SK-N-SH (cell line): ENCODE data around the gene TTC16. TPM values are rescaled to one million over a fixed set of nuclear protein-coding genes. Genes with fewer than 3 reads are reported as not detected.

Source experiments
- CTCF ChIA-PET: fragments of 300-600, 350-600 bp; formaldehyde crosslinking; extraction: SDS; loops from one replicate; lab custom pipeline; 2021; lab: Yijun Ruan, JAX
- POLR2A ChIA-PET: fragments of 350-600 bp; sonication (Branson Sonifier 250); formaldehyde crosslinking; extraction: SDS; loops from one replicate; lab custom pipeline; 2020; ENCODE audit warnings: antibody characterized with exemption, inconsistent platforms; lab: Yijun Ruan, JAX
- DNase-seq: peaks from one replicate; pipeline ENCODE4 v3.0.0; 2012
- H2AFZ ChIP-seq: fragments of 200-600 bp; sonication (generic); 2 replicates; pipeline ENCODE4 v1.8.1; 2016; ENCODE audit warnings: antibody characterized with exemption, mild to moderate bottlenecking, low read depth
- H3F3A ChIP-seq: fragments of 200-600 bp; sonication (generic); replicated peaks from 2 replicates; pipeline ENCODE3; 2016; ENCODE audit warnings: antibody characterized with exemption, mild to moderate bottlenecking; ENCODE audit not compliant: insufficient read depth
- H3K27ac ChIP-seq, 2 experiments: fragments of 200-500 bp in 1 of 2; fragments of 200-600 bp in 1 of 2; sonication (Bioruptor generic) in 1 of 2; sonication (generic), shearing (Covaris generic) in 1 of 2; 2 replicates each; pipeline versions ENCODE4 v1.5.1 to v1.6.1; 2014 to 2016; ENCODE audit warnings: low read depth in 2 of 2, inconsistent platforms in 1 of 2, low read length in 1 of 2, mild to moderate bottlenecking in 1 of 2, mixed read lengths in 1 of 2
- H3K27me3 ChIP-seq: fragments of 200-600 bp; sonication (generic), shearing (Covaris generic); 2 replicates; pipeline ENCODE4 v1.6.1; 2016; ENCODE audit warnings: mixed run types; ENCODE audit not compliant: insufficient read depth
- H3K36me3 ChIP-seq, 2 experiments: fragments of 200-500 bp in 1 of 2; fragments of 200-600 bp in 1 of 2; sonication (Bioruptor generic) in 1 of 2; sonication (generic) in 1 of 2; replicated peaks in 1 of 2; 2 replicates each; pipeline versions ENCODE3 to v1.5.1; 2014 to 2016; ENCODE audit warnings: low read length in 1 of 2, mild to moderate bottlenecking in 1 of 2; ENCODE audit not compliant: insufficient read depth in 2 of 2, control insufficient read depth in 1 of 2
- H3K4me1 ChIP-seq, 2 experiments: fragments of 200-500 bp in 1 of 2; fragments of 200-600 bp in 1 of 2; sonication (Bioruptor generic) in 1 of 2; sonication (generic), shearing (Covaris generic) in 1 of 2; 2 replicates each; pipeline versions ENCODE4 v1.5.1 to v1.6.1; 2014 to 2016; ENCODE audit warnings: low read depth in 1 of 2, low read length in 1 of 2, mixed run types in 1 of 2; ENCODE audit not compliant: insufficient read depth in 2 of 2, control insufficient read depth in 1 of 2
- H3K4me2 ChIP-seq: fragments of 200-600 bp; sonication (generic), shearing (Covaris generic); 2 replicates; pipeline ENCODE4 v1.6.1; 2017; ENCODE audit warnings: mixed run types
- H3K4me3 ChIP-seq, 2 experiments: fragments of 200-500 bp in 1 of 2; fragments of 200-600 bp in 1 of 2; sonication (Bioruptor generic) in 1 of 2; sonication (generic), shearing (Covaris generic) in 1 of 2; 2 replicates each; pipeline versions ENCODE4 v1.5.1 to v1.8.1; 2014 to 2016; ENCODE audit warnings: low read depth in 2 of 2, inconsistent platforms in 1 of 2, low read length in 1 of 2, mild to moderate bottlenecking in 1 of 2, mixed read lengths in 1 of 2, moderate library complexity in 1 of 2
- H3K79me2 ChIP-seq: fragments of 200-600 bp; sonication (generic); 2 replicates; pipeline ENCODE4 v1.8.1; 2017; ENCODE audit warnings: mild to moderate bottlenecking; ENCODE audit not compliant: insufficient read depth
- H3K9ac ChIP-seq: fragments of 200-600 bp; sonication (generic); 2 replicates; pipeline ENCODE4 v1.6.1; 2017; ENCODE audit warnings: mixed run types
- H3K9me2 ChIP-seq: fragments of 200-600 bp; sonication (generic); 2 replicates; pipeline ENCODE4 v1.6.1; 2017; ENCODE audit warnings: mixed run types
- H3K9me3 ChIP-seq: fragments of 200-600 bp; sonication (generic); 2 replicates; pipeline ENCODE4 v1.6.1; 2017; ENCODE audit warnings: mixed run types, mild to moderate bottlenecking, moderate library complexity
- H4K20me1 ChIP-seq: fragments of 200-600 bp; sonication (generic); 2 replicates; pipeline ENCODE4 v1.6.1; 2017; ENCODE audit warnings: mild to moderate bottlenecking, mixed run types; ENCODE audit not compliant: insufficient read depth
- CHD2 ChIP-seq: fragments of 150-350 bp; IDR thresholded peaks from 2 replicates; pipeline ENCODE4 v1.6.1; 2018; ENCODE audit warnings: low read length; ENCODE audit not compliant: partially characterized antibody
- ELF1 ChIP-seq: IDR thresholded peaks from 2 replicates; pipeline ENCODE4 v1.4.0; 2012
- GABPA ChIP-seq: IDR thresholded peaks from 2 replicates; pipeline ENCODE4 v1.4.0; 2012; ENCODE audit warnings: low read depth, mild to moderate bottlenecking
- GATA2 ChIP-seq: sonication (generic); formaldehyde crosslinking; IDR thresholded peaks from 2 replicates; pipeline ENCODE4 v1.5.0; 2020; ENCODE audit warnings: mild to moderate bottlenecking, missing genetic modification reagents
- MXI1 ChIP-seq: IDR thresholded peaks from 2 replicates; pipeline ENCODE4 v1.6.1; 2012; ENCODE audit warnings: mild to moderate bottlenecking, low read depth, low read length, improper control_type of control experiment
- NFIC ChIP-seq: IDR thresholded peaks from 2 replicates; pipeline ENCODE4 v1.4.0; 2012; ENCODE audit warnings: borderline replicate concordance
- POLR2AphosphoS5 ChIP-seq: IDR thresholded peaks from 2 replicates; pipeline ENCODE4 v1.6.1; 2012; ENCODE audit warnings: low read depth, low read length
- RAD21 ChIP-seq: IDR thresholded peaks from 2 replicates; pipeline ENCODE4 v1.6.1; 2012; ENCODE audit warnings: mild to moderate bottlenecking, low read length
- RFX5 ChIP-seq: IDR thresholded peaks from 2 replicates; pipeline ENCODE4 v1.6.1; 2012; ENCODE audit warnings: mild to moderate bottlenecking, improper control_type of control experiment, low read length
- RXRA ChIP-seq: IDR thresholded peaks from 2 replicates; pipeline ENCODE4 v1.4.0; 2012; ENCODE audit warnings: low read depth, mild to moderate bottlenecking, borderline replicate concordance
- SIN3A ChIP-seq: IDR thresholded peaks from 2 replicates; pipeline ENCODE4 v1.6.1; 2012; ENCODE audit warnings: low read depth, mild to moderate bottlenecking, low read length, moderate library complexity, borderline replicate concordance
- TCF12 ChIP-seq: IDR thresholded peaks from 2 replicates; pipeline ENCODE4 v1.4.0; 2012
- TEAD4 ChIP-seq: IDR thresholded peaks from 2 replicates; pipeline ENCODE4 v1.4.0; 2012; ENCODE audit warnings: mild to moderate bottlenecking, borderline replicate concordance; ENCODE audit not compliant: insufficient read depth
- YY1 ChIP-seq: IDR thresholded peaks from 2 replicates; pipeline ENCODE4 v1.4.0; 2012; ENCODE audit warnings: low read depth, mild to moderate bottlenecking
- WGBS: methylation state at CpG from one replicate; pipeline ENCODE4 v1.1.6; 2017; ENCODE audit warnings: low lambda C conversion rate; 5-methylcytosine and 5-hydroxymethylcytosine counted together
- polyA plus RNA-seq, 3 experiments: library from polyadenylated mRNA; depleted of rRNA; stranded (reverse); fragments of >200 nt; gene quantifications; 2 replicates each; pipeline ENCODE4 v1.2.3, GENCODE V29; 2012
- TF ChIP-seq, protein P1 (sequence below): IDR thresholded peaks from 2 replicates; pipeline ENCODE4 v1.4.0; 2012; ENCODE audit warnings: low read depth, borderline replicate concordance
- TF ChIP-seq, protein P2 (sequence below): IDR thresholded peaks from 2 replicates; pipeline ENCODE4 v1.4.0; 2012; ENCODE audit warnings: low read depth

Gene TTC16
- polyA plus RNA-seq, 1 of the 3 experiments (the other 2 are of a cell fraction) = 0.05 TPM

DNA sequence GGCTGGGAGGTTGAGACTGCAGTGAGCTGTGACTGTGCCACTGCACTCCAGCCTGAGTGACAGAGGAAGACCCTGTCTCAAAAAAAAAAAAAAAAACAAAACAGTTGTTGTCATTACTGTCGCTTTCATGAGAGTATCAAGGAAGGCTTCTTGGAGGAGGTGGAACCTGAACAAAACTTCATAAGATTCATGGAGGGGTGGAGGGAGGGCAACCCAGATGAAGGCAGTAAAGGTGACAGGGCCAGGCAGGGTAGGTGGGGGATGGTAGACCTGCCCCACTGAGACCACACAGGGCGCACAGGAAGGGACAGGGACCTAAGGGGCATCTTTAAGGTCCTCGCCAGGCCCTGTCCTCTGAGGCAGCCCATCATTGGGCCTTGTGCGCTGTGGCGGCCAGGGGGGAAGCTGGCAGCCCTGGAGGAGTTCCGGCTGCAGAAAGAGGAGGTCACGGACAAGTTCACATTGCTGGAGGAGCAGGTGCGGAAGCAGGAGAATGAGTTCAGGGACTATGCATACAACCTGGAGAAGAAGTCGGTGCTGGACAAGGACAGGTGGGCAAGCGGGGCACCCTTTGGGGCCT lies 5.6 kb upstream of the TTC16 start (continued):
- TF ChIP-seq ELF1 = no peak

DNA sequence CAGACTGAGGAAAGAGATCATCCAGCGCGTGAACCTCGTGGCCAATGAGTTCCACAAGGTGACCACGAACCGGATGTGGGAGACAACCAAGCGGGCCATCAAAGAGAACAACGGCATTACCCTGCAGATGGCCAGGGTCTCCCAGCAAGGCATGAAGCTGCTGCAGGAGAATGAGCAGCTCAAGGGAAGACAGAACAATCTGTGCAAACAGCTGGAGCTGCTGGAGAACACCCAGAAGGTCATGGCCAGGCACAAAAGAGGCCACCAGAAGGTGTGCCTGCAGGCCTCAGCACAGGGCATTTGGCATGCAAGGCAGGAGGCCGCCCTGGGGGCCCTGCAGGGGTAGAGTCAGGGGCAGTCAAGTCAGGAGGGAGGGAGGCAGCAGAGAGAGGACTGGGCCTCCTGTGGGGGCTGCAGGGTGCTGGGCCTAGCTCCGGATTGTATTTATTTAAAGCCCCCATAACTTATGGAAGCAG lies 4.6 kb upstream of the TTC16 start:
- TF ChIP-seq YY1 (no peak), SIN3A (no peak), TCF12 (no peak), ELF1 (no peak), POLR2AphosphoS5 (no peak), GABPA (no peak), GATA2 (CRISPR knock-in tag) (no peak), CHD2 (no peak), RFX5 (no peak), NFIC (no peak)
- TF ChIP-seq, protein P1, sequence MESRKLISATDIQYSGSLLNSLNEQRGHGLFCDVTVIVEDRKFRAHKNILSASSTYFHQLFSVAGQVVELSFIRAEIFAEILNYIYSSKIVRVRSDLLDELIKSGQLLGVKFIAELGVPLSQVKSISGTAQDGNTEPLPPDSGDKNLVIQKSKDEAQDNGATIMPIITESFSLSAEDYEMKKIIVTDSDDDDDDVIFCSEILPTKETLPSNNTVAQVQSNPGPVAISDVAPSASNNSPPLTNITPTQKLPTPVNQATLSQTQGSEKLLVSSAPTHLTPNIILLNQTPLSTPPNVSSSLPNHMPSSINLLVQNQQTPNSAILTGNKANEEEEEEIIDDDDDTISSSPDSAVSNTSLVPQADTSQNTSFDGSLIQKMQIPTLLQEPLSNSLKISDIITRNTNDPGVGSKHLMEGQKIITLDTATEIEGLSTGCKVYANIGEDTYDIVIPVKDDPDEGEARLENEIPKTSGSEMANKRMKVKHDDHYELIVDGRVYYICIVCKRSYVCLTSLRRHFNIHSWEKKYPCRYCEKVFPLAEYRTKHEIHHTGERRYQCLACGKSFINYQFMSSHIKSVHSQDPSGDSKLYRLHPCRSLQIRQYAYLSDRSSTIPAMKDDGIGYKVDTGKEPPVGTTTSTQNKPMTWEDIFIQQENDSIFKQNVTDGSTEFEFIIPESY = no peak
- TF ChIP-seq, all 33 proteins: peak for 0
- H3K79me2 ChIP-seq = peaks cover 13% of the 10 kb centered on the region; the same call in 1 of the 2 replicates
- ChIA-PET POLR2A (no interaction called here), CTCF (interaction anchor here (0.6 to 1.9 kb wide), 3 partner anchors 23 to 122 kb away, joined by 3 to 7 read pairs (median 3); partner anchors contain the start of gene TOR2A)
- no peaks in the 10 kb centered on the region for H3K27me3 ChIP-seq
- no peak overlapping the region for H2AFZ ChIP-seq
- no peaks in the 10 kb centered on the region for H3K36me3 ChIP-seq
- no peaks in the 10 kb centered on the region for H3K9me3 ChIP-seq
- H3K4me1 ChIP-seq = peaks cover 0 to 23% of the 10 kb centered on the region in 2 experiments; a peak in 1 of 4 replicates
- no peak for DNase-seq
- H4K20me1 ChIP-seq = no peaks in the 10 kb centered on the region
- no peak overlapping the region for H3K4me2 ChIP-seq
- no peaks in the 10 kb centered on the region for H3F3A ChIP-seq
- no peak overlapping the region for H3K9ac ChIP-seq
- H3K27ac ChIP-seq = no peak overlapping the region
- no peaks in the 10 kb centered on the region for H3K9me2 ChIP-seq
- 84% methylated on average over 7 of the region's 9 CpGs for WGBS
- H3K4me3 ChIP-seq = no peak overlapping the region

DNA sequence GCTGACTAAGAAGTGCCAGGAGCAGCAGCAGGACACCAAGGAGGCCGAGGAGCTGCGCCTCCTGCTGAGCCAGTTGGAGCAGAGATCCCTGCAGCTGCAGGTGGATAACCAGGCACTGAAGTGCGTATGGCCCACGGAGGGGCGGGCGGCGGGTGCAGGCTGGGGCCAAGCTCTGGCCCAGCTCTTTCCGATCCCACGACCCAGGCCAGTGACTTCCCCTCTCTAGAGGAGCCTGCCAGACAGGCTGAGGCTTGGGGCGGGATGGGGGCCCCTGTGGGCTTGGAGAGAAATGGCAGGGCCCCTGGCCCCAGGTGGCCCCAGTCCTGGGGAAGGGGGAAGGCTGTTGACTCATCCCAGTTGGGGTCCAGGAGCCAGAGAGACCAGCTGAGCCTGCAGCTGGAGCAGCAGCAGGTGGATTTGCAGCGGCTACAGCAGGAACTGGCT lies 4.0 kb upstream of the TTC16 start:
- H3K9ac ChIP-seq = no peak overlapping the region
- no peaks in the 10 kb centered on the region for H4K20me1 ChIP-seq
- no peaks in the 10 kb centered on the region for H3F3A ChIP-seq
- ChIA-PET CTCF (interaction anchor here (0.6 to 1.9 kb wide), 3 partner anchors 23 to 123 kb away, joined by 3 to 7 read pairs (median 3); partner anchors contain the start of gene TOR2A), POLR2A (no interaction called here)
- no peaks in the 10 kb centered on the region for H3K9me3 ChIP-seq
- H3K27ac ChIP-seq = no peak overlapping the region
- peaks cover 13% of the 10 kb centered on the region; the same call in 1 of the 2 replicates for H3K79me2 ChIP-seq
- H3K4me3 ChIP-seq = no peak overlapping the region
- H3K9me2 ChIP-seq = no peaks in the 10 kb centered on the region
- H3K27me3 ChIP-seq = no peaks in the 10 kb centered on the region
- TF ChIP-seq, protein P2, sequence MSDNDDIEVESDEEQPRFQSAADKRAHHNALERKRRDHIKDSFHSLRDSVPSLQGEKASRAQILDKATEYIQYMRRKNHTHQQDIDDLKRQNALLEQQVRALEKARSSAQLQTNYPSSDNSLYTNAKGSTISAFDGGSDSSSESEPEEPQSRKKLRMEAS = no peak
- TF ChIP-seq NFIC = no peak
- TF ChIP-seq RXRA = no peak
- TF ChIP-seq, protein P1 = no peak
- TF ChIP-seq MXI1 = no peak
- no peak for TF ChIP-seq TEAD4
- TF ChIP-seq TCF12 = no peak
- TF ChIP-seq RAD21 = no peak
- no peak for TF ChIP-seq RFX5
- no peaks in the 10 kb centered on the region for H3K36me3 ChIP-seq
- DNase-seq = no peak
- no peak overlapping the region for H2AFZ ChIP-seq
- H3K4me2 ChIP-seq = no peak overlapping the region
- WGBS = 89% methylated on average over 4 of the region's 11 CpGs
- peaks cover 0 to 20% of the 10 kb centered on the region in 2 experiments; a peak in 1 of 4 replicates for H3K4me1 ChIP-seq
